Esophagus squamous epithelium (tissue), 5 donors: Measurements from ENCODE around the gene CAMSAP3. TPM values are rescaled to one million over a fixed set of nuclear protein-coding genes. Genes with fewer than 3 reads are reported as not detected.
"Not testable (repeated sequence)": the region's sequence is repeated elsewhere in the genome, so short reads cannot be mapped to it uniquely, and the experiment has no call there.

Experiments
- DNase-seq: peaks from one replicate; lab custom pipeline; 2025; lab: John Stamatoyannopoulos, UW
- H3K27ac ChIP-seq, 4 donors: fragments of 200-600 bp; sonication (generic); one replicate each; pipeline ENCODE4 v1.5.1; 2016 to 2019; ENCODE audit warnings: mild to moderate bottlenecking in 1 of 4
- H3K27me3 ChIP-seq, 4 donors: fragments of 200-600 bp; sonication (generic); 1 replicate in 3 of 4; 2 replicates in 1 of 4; pipeline versions ENCODE4 v1.5.1 to v1.6.0; 2017 to 2021; ENCODE audit warnings: antibody characterized with exemption in 1 of 4
- H3K36me3 ChIP-seq, 3 donors: fragments of 200-600 bp; sonication (generic); one replicate each; pipeline ENCODE4 v1.5.1; 2016 to 2019
- H3K4me1 ChIP-seq, 3 donors: fragments of 200-600 bp; sonication (generic); one replicate each; pipeline ENCODE4 v1.5.1; 2017 to 2019
- H3K4me3 ChIP-seq, 4 donors: fragments of 200-600 bp; sonication (generic); 1 replicate in 3 of 4; 2 replicates in 1 of 4; pipeline ENCODE4 v1.5.1; 2016 to 2019; ENCODE audit warnings: mild to moderate bottlenecking in 2 of 4, moderate library complexity in 1 of 4
- H3K9me3 ChIP-seq, 3 donors: fragments of 200-600 bp; sonication (generic); one replicate each; pipeline ENCODE4 v1.5.1; 2016 to 2019
- POLR2A ChIP-seq, 4 donors: fragments of 450-650 bp; IDR thresholded peaks; one replicate each; pipeline ENCODE4 v1.6.1; 2017; ENCODE audit warnings: antibody characterized with exemption in 4 of 4, mild to moderate bottlenecking in 4 of 4, moderate library complexity in 3 of 4
- WGBS, 2 donors: methylation state at CpG; one replicate each; pipeline ENCODE4 v1.1.5; 2018; 5-methylcytosine and 5-hydroxymethylcytosine counted together
- intact Hi-C: fragments of 100-400 bp; cut with DNase I; formaldehyde crosslinking; loops from one replicate; pipeline ENCODE4 v1.15.0; 2022
- total RNA-seq, 4 donors: library from RNA; depleted of rRNA; stranded (reverse); fragments of >200 nt; gene quantifications; one replicate each; pipeline ENCODE4 v1.1.0, GENCODE V29; 2016
- TF ChIP-seq, protein P1 (sequence below), 6 experiments: fragments of 450-650 bp in 4 of 6; fragments of 200-600 bp in 2 of 6; sonication (generic) in 2 of 6; IDR thresholded peaks; one replicate each; pipeline ENCODE4 v1.5.1; 2016 to 2019; ENCODE audit warnings: antibody characterized with exemption in 6 of 6, mild to moderate bottlenecking in 4 of 6, moderate library complexity in 4 of 6
- donor health status: DM: yes; HTN: yes; CAD: no.

CAMSAP3 gene
- total RNA-seq, 4 donors from 2014 or later = 9.3 to 45.5 (median 14.1) TPM

DNA sequence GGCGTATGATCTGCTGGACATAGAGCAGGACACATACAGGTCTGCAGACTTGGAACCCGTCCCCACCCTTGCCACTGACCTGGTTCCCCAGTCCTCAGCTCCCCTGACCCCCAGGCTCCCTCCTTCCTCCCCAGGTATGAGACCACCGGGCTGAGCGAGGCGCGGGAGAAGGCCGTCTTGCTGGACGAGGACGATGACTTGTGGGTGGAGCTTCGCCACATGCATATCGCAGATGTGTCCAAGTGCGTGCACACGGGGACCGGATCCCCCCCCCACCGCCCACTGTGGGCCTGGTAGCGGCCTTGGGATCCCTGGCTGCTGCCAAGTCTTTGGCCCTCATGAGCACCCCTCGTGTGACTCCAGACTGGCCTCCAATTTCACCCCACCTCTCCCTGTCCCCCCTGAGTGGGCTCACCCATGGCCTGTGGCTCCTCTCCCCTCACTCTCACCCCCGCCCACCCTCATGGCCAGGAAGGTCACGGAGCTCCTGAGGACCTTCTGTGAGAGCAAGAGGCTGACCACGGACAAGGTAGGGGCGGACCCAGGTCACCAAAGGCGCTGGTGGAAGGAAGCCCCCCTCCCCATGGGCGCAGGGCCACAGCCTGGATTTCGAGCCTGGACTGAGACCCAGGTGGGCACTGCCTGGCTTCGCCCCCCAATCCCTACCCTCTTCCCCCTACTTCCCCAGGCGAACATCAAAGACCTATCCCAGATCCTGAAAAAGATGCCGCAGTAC is 46.8 kb downstream of the CAMSAP3 start:
- intact Hi-C loops = no loop called here

DNA sequence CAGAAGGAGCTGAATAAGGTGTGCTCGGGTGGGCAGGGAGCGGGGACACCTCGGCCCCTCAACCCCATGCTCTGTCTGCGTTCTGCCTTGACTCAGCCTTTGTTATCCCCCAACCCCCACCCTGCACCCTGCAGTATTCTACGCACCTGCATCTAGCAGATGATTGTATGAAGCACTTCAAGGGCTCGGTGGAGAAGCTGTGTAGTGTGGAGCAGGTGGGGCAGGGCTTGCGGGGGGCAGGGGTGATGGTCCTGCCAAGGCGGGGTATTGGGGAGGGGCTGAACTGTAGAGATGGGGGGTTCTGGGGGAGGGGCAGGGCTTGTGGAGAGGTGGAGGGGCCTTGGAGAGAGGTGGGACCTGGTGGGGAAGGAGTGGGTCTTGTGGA is 47.4 kb downstream of the CAMSAP3 start:
- H3K27me3 ChIP-seq = peaks cover 0 to 56% (median 0%) of the 10 kb centered on the region in 4 donors
- intact Hi-C loops = no loop called here
- no peaks in the 10 kb centered on the region for H3K9me3 ChIP-seq

More for the DNA sequence above, 46.8 kb downstream of the CAMSAP3 start:
- Histone ChIP-seq H3K4me1 (peaks cover 0 to 14% (median 0%) of the 10 kb centered on the region in 3 donors), H3K36me3 (peaks cover 0 to 53% (median 4%) of the 10 kb centered on the region in 3 donors), H3K27ac (no peak overlapping the region), H3K27me3 (peaks cover 0 to 62% (median 0%) of the 10 kb centered on the region in 4 donors), H3K9me3 (no peaks in the 10 kb centered on the region), H3K4me3 (no peak overlapping the region)
- no peak for TF ChIP-seq POLR2A (IDR thresholded peaks at IDR 0.05)
- TF ChIP-seq, protein P1, sequence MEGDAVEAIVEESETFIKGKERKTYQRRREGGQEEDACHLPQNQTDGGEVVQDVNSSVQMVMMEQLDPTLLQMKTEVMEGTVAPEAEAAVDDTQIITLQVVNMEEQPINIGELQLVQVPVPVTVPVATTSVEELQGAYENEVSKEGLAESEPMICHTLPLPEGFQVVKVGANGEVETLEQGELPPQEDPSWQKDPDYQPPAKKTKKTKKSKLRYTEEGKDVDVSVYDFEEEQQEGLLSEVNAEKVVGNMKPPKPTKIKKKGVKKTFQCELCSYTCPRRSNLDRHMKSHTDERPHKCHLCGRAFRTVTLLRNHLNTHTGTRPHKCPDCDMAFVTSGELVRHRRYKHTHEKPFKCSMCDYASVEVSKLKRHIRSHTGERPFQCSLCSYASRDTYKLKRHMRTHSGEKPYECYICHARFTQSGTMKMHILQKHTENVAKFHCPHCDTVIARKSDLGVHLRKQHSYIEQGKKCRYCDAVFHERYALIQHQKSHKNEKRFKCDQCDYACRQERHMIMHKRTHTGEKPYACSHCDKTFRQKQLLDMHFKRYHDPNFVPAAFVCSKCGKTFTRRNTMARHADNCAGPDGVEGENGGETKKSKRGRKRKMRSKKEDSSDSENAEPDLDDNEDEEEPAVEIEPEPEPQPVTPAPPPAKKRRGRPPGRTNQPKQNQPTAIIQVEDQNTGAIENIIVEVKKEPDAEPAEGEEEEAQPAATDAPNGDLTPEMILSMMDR (IDR thresholded peaks at IDR 0.05) = no peak
- WGBS, 2 donors = 92% methylated on average over 14 to 17 of the region's 27 CpGs
- DNase-seq = no peak

DNA sequence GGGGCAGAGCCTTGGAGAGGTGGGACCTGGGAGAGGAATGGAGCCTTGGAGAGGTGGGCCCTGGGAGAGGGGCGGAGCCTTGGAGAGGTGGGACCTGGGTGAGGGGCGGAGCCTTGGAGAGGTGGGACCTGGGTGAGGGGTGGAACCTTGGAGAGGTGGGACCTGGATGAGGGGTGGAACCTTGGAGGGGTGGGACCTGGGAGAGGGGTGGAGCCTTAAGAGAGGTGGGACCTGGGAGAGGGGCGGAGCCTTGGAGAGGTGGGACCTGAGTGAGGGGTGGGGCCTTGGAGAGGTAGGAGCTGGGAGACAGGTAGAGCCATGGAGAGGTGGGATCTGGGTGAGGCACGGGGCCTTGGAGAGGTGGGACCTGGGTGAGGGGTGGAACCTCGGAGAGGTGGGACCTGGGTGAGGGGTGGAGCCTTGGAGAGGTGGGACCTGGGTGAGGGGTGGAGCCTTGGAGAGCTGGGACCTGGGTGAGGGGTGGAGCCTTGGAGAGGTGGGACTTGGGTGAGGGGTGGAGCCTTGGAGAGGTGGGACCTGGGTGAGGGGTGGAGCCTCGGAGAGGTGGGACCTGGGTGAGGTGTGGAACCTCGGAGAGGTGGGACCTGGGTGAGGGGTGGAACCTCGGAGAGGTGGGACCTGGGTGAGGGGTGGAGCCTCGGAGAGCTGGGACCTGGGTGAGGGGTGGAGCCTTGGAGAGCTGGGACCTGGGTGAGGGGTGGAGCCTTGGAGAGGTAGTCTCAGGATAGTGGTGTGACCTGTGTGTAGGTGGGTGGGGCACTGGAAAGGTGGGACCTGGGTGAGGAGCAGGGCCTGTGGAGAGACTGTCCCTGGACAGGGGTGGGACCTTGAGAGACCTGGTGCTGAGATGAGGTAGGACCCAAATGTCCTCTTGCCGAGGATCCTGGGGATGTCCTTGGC is 48.2 kb downstream of the CAMSAP3 start:
- intact Hi-C loops, DNase-seq, H3K9me3 ChIP-seq, H3K4me1 ChIP-seq, H3K4me3 ChIP-seq, H3K27ac ChIP-seq: not testable (repeated sequence)
- WGBS, 2 donors = 57 to 64% methylated on average over 8 to 9 of the region's 10 CpGs
- Histone ChIP-seq H3K36me3 (peaks cover 0 to 57% (median 4%) of the 10 kb centered on the region in 3 donors), H3K27me3 (peaks cover 0 to 49% (median 0%) of the 10 kb centered on the region in 4 donors)

More for the DNA sequence above, 47.4 kb downstream of the CAMSAP3 start:
- Histone ChIP-seq H3K27ac (no peak overlapping the region), H3K4me3 (no peak overlapping the region), H3K4me1 (peaks cover 0 to 9% (median 0%) of the 10 kb centered on the region in 3 donors), H3K36me3 (peaks cover 0 to 57% (median 4%) of the 10 kb centered on the region in 3 donors)
- TF ChIP-seq, protein P1 (IDR thresholded peaks at IDR 0.05) = no peak
- no peak for DNase-seq
- WGBS, 2 donors = 93% methylated on average over 5 to 8 of the region's 8 CpGs

DNA sequence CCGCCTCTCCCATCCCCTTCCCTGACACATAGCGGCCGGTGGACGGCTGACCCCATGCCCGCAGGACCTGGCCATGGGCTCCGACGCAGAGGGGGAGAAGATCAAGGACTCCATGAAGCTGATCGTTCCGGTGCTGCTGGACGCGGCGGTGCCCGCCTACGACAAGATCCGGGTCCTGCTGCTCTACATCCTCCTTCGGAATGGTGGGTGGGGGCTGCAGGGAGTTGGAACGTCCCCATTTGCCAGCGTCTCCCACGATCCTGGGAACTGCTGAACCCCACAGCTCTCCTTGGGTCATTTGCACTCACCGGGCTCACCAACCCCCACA is 48.9 kb downstream of the CAMSAP3 start:
- Histone ChIP-seq H3K4me3 (no peak overlapping the region), H3K9me3 (no peaks in the 10 kb centered on the region), H3K27me3 (peaks cover 0 to 42% (median 0%) of the 10 kb centered on the region in 4 donors), H3K36me3 (peaks cover 0 to 57% (median 4%) of the 10 kb centered on the region in 3 donors), H3K27ac (no peak overlapping the region), H3K4me1 (no peaks in the 10 kb centered on the region)
- WGBS, 2 donors = 94 to 100% methylated on average over 1 to 3 of the region's 20 CpGs
- no peak for DNase-seq
- intact Hi-C loops = no loop called here
- TF ChIP-seq, protein P1 (IDR thresholded peaks at IDR 0.05) = no peak
- TF ChIP-seq POLR2A (IDR thresholded peaks at IDR 0.05) = no peak

DNA sequence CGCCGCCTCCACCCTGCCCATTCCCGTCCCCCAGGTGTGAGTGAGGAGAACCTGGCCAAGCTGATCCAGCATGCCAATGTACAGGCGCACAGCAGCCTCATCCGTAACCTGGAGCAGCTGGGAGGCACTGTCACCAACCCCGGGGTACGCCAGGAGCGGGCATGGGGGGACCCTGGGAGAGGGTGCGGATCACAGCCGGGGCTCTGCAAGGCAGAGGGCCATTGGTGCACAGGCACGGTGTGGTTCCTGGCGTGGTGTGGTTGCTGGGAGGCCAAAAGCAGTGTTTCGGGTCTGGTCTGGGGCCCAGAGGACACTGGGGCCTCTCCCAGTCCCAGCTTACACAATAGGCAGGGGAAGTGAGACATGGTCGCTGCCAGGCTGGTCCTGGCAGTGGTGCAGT is 49.5 kb downstream of the CAMSAP3 start:
- H3K27me3 ChIP-seq = peaks cover 0 to 42% (median 0%) of the 10 kb centered on the region in 4 donors
- H3K36me3 ChIP-seq = peaks cover 0 to 57% (median 4%) of the 10 kb centered on the region in 3 donors
- no peak overlapping the region for H3K27ac ChIP-seq
- TF ChIP-seq, protein P1 (IDR thresholded peaks at IDR 0.05) = no peak
- TF ChIP-seq POLR2A (IDR thresholded peaks at IDR 0.05) = no peak
- no peak overlapping the region for H3K4me3 ChIP-seq
- DNase-seq = no peak
- WGBS, 2 donors = 60 to 81% methylated on average over 1 to 4 of the region's 14 CpGs
- intact Hi-C loops = no loop called here
- no peaks in the 10 kb centered on the region for H3K4me1 ChIP-seq
- H3K9me3 ChIP-seq = no peaks in the 10 kb centered on the region
